HEK293 (cell line): Measurements from ENCODE around the gene AKR1A1.

Source experiments
- CTCF ChIA-PET: fragments of 350-600 bp; formaldehyde crosslinking; extraction: SDS; loops from one replicate; lab custom pipeline; 2021; ENCODE audit warnings: antibody characterized with exemption; lab: Yijun Ruan, JAX
- POLR2A ChIA-PET: fragments of 300-600 bp; formaldehyde crosslinking; extraction: SDS; loops from one replicate; lab custom pipeline; 2020; ENCODE audit warnings: antibody characterized with exemption, inconsistent platforms; lab: Yijun Ruan, JAX
- H3K27ac ChIP-seq: fragments of 200-500 bp; sonication (Bioruptor generic); 2 replicates; pipeline ENCODE4 v1.5.1; 2014; ENCODE audit warnings: low read depth, low read length, control low read depth, inconsistent platforms; ENCODE audit errors: extremely low read depth
- H3K36me3 ChIP-seq, 2 experiments: fragments of 200-500 bp in 1 of 2; sonication (Bioruptor generic) in 1 of 2; 1 replicate in 1 of 2; 2 replicates in 1 of 2; pipeline ENCODE4 v1.5.1; 2014 to 2017; ENCODE audit warnings: inconsistent platforms in 2 of 2, low read length in 2 of 2; ENCODE audit not compliant: control insufficient read depth in 2 of 2, insufficient read depth in 1 of 2
- H3K4me1 ChIP-seq: fragments of 200-500 bp; sonication (Bioruptor generic); 2 replicates; pipeline ENCODE4 v1.5.1; 2014; ENCODE audit warnings: mild to moderate bottlenecking, low read length, inconsistent platforms; ENCODE audit not compliant: control insufficient read depth, insufficient read depth
- H3K4me3 ChIP-seq: 2 replicates; pipeline ENCODE4 v1.5.1; 2011; ENCODE audit warnings: low read depth, mild to moderate bottlenecking, control low read depth, low read length, moderate library complexity
- H3K9me3 ChIP-seq: fragments of 200-500 bp; sonication (Bioruptor generic); 2 replicates; pipeline ENCODE4 v1.5.1; 2014; ENCODE audit warnings: low read depth, low read length, inconsistent platforms; ENCODE audit not compliant: control insufficient read depth, insufficient read depth
- BCL11A ChIP-seq: fragments of 450-650 bp; formaldehyde crosslinking; IDR thresholded peaks from 2 replicates; pipeline ENCODE4 v1.5.1; 2016; ENCODE audit warnings: low read depth, missing biosample characterization, missing genetic modification characterization
- EGR2 ChIP-seq: fragments of 450-650 bp; formaldehyde crosslinking; IDR thresholded peaks from 2 replicates; pipeline ENCODE4 v1.5.1; 2016; ENCODE audit warnings: low read depth, missing biosample characterization, missing genetic modification characterization
- HOXA7 ChIP-seq: sonication (generic); formaldehyde crosslinking; IDR thresholded peaks from 2 replicates; pipeline ENCODE4 v1.8.1; 2022; ENCODE audit warnings: missing genetic modification reagents, borderline replicate concordance
- KLF16 ChIP-seq: fragments of 450-650 bp; formaldehyde crosslinking; IDR thresholded peaks from 2 replicates; pipeline ENCODE4 v1.5.1; 2017; ENCODE audit warnings: missing biosample characterization, missing genetic modification characterization
- SCRT2 ChIP-seq: fragments of 450-650 bp; formaldehyde crosslinking; IDR thresholded peaks from 2 replicates; pipeline ENCODE4 v1.5.1; 2016; ENCODE audit warnings: missing biosample characterization, missing genetic modification characterization
- SP2 ChIP-seq: fragments of 450-650 bp; formaldehyde crosslinking; IDR thresholded peaks from 2 replicates; pipeline ENCODE4 v1.5.1; 2016; ENCODE audit warnings: missing biosample characterization, missing genetic modification characterization
- ZBTB20 ChIP-seq: fragments of 450-650 bp; formaldehyde crosslinking; IDR thresholded peaks from 2 replicates; pipeline ENCODE4 v1.5.1; 2016; ENCODE audit warnings: missing biosample characterization, missing genetic modification characterization
- ZFP3 ChIP-seq: fragments of 450-650 bp; formaldehyde crosslinking; IDR thresholded peaks from 2 replicates; pipeline ENCODE4 v1.5.1; 2016; ENCODE audit warnings: low read depth, missing biosample characterization, missing genetic modification characterization
- ZFP69B ChIP-seq: fragments of 450-650 bp; formaldehyde crosslinking; IDR thresholded peaks from 2 replicates; pipeline ENCODE4 v1.5.1; 2016; ENCODE audit warnings: missing biosample characterization, missing genetic modification characterization
- ZNF10 ChIP-seq: fragments of 450-650 bp; formaldehyde crosslinking; IDR thresholded peaks from 2 replicates; pipeline ENCODE4 v1.5.1; 2017; ENCODE audit warnings: missing biosample characterization, missing genetic modification characterization
- ZNF138 ChIP-seq: fragments of 450-650 bp; formaldehyde crosslinking; IDR thresholded peaks from 2 replicates; pipeline ENCODE4 v1.5.1; 2016; ENCODE audit warnings: missing biosample characterization, missing genetic modification characterization, borderline replicate concordance
- ZNF146 ChIP-seq: fragments of 450-650 bp; formaldehyde crosslinking; IDR thresholded peaks from 2 replicates; pipeline ENCODE4 v1.5.1; 2016; ENCODE audit warnings: missing biosample characterization, missing genetic modification characterization
- ZNF174 ChIP-seq: fragments of 450-650 bp; formaldehyde crosslinking; IDR thresholded peaks from 2 replicates; pipeline ENCODE4 v1.5.0; 2017; ENCODE audit warnings: missing biosample characterization, mild to moderate bottlenecking, missing genetic modification characterization
- ZNF184 ChIP-seq: fragments of 450-650 bp; IDR thresholded peaks from 2 replicates; pipeline ENCODE4 v1.5.1; 2018; ENCODE audit warnings: missing biosample characterization, mild to moderate bottlenecking, missing genetic modification characterization
- ZNF2 ChIP-seq: fragments of 450-650 bp; formaldehyde crosslinking; IDR thresholded peaks from 2 replicates; pipeline ENCODE4 v1.5.1; 2016; ENCODE audit warnings: missing biosample characterization, missing genetic modification characterization
- ZNF214 ChIP-seq: fragments of 450-650 bp; formaldehyde crosslinking; IDR thresholded peaks from 2 replicates; pipeline ENCODE4 v1.5.1; 2017; ENCODE audit warnings: missing biosample characterization, mild to moderate bottlenecking, missing genetic modification characterization, borderline replicate concordance
- ZNF266 ChIP-seq: fragments of 450-650 bp; formaldehyde crosslinking; IDR thresholded peaks from 2 replicates; pipeline ENCODE4 v1.5.1; 2016; ENCODE audit warnings: missing biosample characterization, missing genetic modification characterization, low read depth
- ZNF292 ChIP-seq: fragments of 450-650 bp; formaldehyde crosslinking; IDR thresholded peaks from 2 replicates; pipeline ENCODE4 v1.5.1; 2016; ENCODE audit warnings: low read depth, missing biosample characterization, missing genetic modification characterization, borderline replicate concordance
- ZNF37A ChIP-seq: fragments of 450-650 bp; IDR thresholded peaks from 2 replicates; pipeline ENCODE4 v1.5.1; 2018; ENCODE audit warnings: missing biosample characterization, missing genetic modification characterization
- ZNF488 ChIP-seq: fragments of 450-650 bp; formaldehyde crosslinking; IDR thresholded peaks from 2 replicates; pipeline ENCODE4 v1.5.1; 2016; ENCODE audit warnings: missing biosample characterization, missing genetic modification characterization
- ZNF514 ChIP-seq: fragments of 450-650 bp; formaldehyde crosslinking; IDR thresholded peaks from 2 replicates; pipeline ENCODE4 v1.5.1; 2016; ENCODE audit warnings: missing biosample characterization, missing genetic modification characterization
- ZNF555 ChIP-seq: fragments of 450-650 bp; formaldehyde crosslinking; conservative IDR thresholded peaks from 2 replicates; pipeline ENCODE4 v1.5.1; 2017; ENCODE audit warnings: missing biosample characterization, mild to moderate bottlenecking, missing genetic modification characterization, inconsistent platforms
- ZNF76 ChIP-seq: fragments of 450-650 bp; formaldehyde crosslinking; IDR thresholded peaks from 2 replicates; pipeline ENCODE4; 2016; ENCODE audit warnings: low read depth, missing biosample characterization, missing genetic modification characterization, borderline replicate concordance
- ZXDB ChIP-seq: fragments of 450-650 bp; formaldehyde crosslinking; IDR thresholded peaks from 2 replicates; pipeline ENCODE4 v1.5.1; 2016; ENCODE audit warnings: missing biosample characterization, missing genetic modification characterization
- TF ChIP-seq, protein P1 (sequence below): fragments of 450-650 bp; formaldehyde crosslinking; IDR thresholded peaks from 2 replicates; pipeline ENCODE4 v1.5.1; 2016; ENCODE audit warnings: missing biosample characterization, missing genetic modification characterization
- TF ChIP-seq, protein P2 (sequence below): fragments of 450-650 bp; formaldehyde crosslinking; IDR thresholded peaks from 2 replicates; pipeline ENCODE4 v1.5.1; 2016; ENCODE audit warnings: missing biosample characterization, missing genetic modification characterization
- TF ChIP-seq, protein P3 (sequence below): fragments of 450-650 bp; formaldehyde crosslinking; IDR thresholded peaks from 2 replicates; pipeline ENCODE4 v1.5.1; 2016; ENCODE audit warnings: missing biosample characterization, missing genetic modification characterization
- TF ChIP-seq, protein P4 (sequence below): fragments of 450-650 bp; IDR thresholded peaks from 2 replicates; pipeline ENCODE4 v1.5.1; 2018; ENCODE audit warnings: missing biosample characterization, missing genetic modification characterization

Gene AKR1A1

GRCh38 chr1:45610589-45611226 is 60.1 kb downstream of the AKR1A1 start:
- no peak overlapping the region for H3K4me3 ChIP-seq
- ChIA-PET POLR2A (no interaction called here), CTCF (interaction anchor here (0.7 kb wide), 1 partner anchor 817 kb away, joined by 7 read pairs; no protein-coding TSS in a partner anchor)
- H3K27ac ChIP-seq: no peak overlapping the region
- no peaks in the 10 kb centered on the region for H3K4me1 ChIP-seq
- H3K36me3 ChIP-seq: peaks cover 37 to 92% of the 10 kb centered on the region in 2 experiments
- no peaks in the 10 kb centered on the region for H3K9me3 ChIP-seq
- TF ChIP-seq EGR2 (tag by site-specific recombination) (no peak), ZNF266 (no peak), ZNF555 (no peak), ZNF76 (tag by site-specific recombination) (no peak), ZFP69B (no peak), ZNF146 (tag by site-specific recombination) (no peak), BCL11A (no peak), SP2 (tag by site-specific recombination) (no peak), ZNF184 (tag by site-specific recombination) (no peak), ZFP3 (tag by site-specific recombination) (no peak), ZNF174 (tag by site-specific recombination) (no peak), ZNF138 (tag by site-specific recombination) (no peak), ZNF488 (no peak), HOXA7 (CRISPR knock-in tag) (no peak), ZNF10 (no peak), ZXDB (tag by site-specific recombination) (no peak)
- TF ChIP-seq, protein P1, sequence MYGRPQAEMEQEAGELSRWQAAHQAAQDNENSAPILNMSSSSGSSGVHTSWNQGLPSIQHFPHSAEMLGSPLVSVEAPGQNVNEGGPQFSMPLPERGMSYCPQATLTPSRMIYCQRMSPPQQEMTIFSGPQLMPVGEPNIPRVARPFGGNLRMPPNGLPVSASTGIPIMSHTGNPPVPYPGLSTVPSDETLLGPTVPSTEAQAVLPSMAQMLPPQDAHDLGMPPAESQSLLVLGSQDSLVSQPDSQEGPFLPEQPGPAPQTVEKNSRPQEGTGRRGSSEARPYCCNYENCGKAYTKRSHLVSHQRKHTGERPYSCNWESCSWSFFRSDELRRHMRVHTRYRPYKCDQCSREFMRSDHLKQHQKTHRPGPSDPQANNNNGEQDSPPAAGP (tag by site-specific recombination): no peak
- TF ChIP-seq, protein P2, sequence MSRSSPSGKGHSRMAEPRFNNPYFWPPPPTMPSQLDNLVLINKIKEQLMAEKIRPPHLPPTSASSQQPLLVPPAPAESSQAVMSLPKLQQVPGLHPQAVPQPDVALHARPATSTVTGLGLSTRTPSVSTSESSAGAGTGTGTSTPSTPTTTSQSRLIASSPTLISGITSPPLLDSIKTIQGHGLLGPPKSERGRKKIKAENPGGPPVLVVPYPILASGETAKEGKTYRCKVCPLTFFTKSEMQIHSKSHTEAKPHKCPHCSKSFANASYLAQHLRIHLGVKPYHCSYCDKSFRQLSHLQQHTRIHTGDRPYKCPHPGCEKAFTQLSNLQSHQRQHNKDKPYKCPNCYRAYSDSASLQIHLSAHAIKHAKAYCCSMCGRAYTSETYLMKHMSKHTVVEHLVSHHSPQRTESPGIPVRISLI: no peak

DNA sequence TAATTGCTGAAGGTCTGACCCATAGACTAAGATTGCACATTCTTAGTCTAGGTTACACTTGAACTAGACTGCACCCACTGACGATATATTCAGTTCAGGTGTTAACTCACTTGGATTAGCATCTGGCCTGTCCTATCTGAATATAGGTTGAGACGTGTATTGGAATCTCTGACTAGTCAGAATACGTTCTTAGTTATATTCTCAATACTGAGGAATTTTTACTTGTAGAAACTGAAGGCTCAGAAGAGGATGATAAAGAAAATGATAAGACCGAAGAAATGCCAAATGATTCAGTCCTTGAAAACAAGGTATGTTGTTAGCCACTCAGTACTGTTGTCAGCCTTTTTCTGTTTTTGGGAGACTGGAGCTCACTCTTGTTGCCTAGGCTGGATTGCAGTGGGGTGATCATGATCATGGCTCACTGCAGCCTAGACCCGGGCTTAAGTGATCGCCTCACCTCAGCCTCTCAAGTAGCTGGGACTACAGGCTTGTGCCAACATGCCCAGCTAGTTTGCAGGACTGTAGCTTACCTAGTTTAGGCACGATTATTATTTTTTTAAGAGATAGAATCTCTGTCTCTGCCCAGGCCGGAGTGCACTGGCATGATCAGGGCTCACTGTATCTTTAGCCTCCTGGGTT is 62.4 kb downstream of the AKR1A1 start:
- H3K9me3 ChIP-seq: no peaks in the 10 kb centered on the region
- CTCF ChIA-PET: no interaction called here
- POLR2A ChIA-PET: interaction anchor here (0.6 kb wide), 1 partner anchor 199 kb away, joined by 4 read pairs; no protein-coding TSS in a partner anchor
- H3K27ac ChIP-seq: no peak overlapping the region
- H3K4me3 ChIP-seq: no peak overlapping the region
- H3K36me3 ChIP-seq: peaks cover 47 to 92% of the 10 kb centered on the region in 2 experiments
- no peaks in the 10 kb centered on the region for H3K4me1 ChIP-seq
- TF ChIP-seq ZNF37A: no peak
- no peak for TF ChIP-seq SCRT2 (tag by site-specific recombination)
- TF ChIP-seq, protein P3, sequence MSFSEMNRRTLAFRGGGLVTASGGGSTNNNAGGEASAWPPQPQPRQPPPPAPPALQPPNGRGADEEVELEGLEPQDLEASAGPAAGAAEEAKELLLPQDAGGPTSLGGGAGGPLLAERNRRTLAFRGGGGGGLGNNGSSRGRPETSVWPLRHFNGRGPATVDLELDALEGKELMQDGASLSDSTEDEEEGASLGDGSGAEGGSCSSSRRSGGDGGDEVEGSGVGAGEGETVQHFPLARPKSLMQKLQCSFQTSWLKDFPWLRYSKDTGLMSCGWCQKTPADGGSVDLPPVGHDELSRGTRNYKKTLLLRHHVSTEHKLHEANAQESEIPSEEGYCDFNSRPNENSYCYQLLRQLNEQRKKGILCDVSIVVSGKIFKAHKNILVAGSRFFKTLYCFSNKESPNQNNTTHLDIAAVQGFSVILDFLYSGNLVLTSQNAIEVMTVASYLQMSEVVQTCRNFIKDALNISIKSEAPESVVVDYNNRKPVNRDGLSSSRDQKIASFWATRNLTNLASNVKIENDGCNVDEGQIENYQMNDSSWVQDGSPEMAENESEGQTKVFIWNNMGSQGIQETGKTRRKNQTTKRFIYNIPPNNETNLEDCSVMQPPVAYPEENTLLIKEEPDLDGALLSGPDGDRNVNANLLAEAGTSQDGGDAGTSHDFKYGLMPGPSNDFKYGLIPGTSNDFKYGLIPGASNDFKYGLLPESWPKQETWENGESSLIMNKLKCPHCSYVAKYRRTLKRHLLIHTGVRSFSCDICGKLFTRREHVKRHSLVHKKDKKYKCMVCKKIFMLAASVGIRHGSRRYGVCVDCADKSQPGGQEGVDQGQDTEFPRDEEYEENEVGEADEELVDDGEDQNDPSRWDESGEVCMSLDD (tag by site-specific recombination): no peak
- TF ChIP-seq, protein P1 (tag by site-specific recombination): no peak
- TF ChIP-seq ZNF2 (tag by site-specific recombination): no peak
- no peak for TF ChIP-seq ZNF292 (tag by site-specific recombination)
- no peak for TF ChIP-seq ZNF514 (tag by site-specific recombination)
- no peak for TF ChIP-seq KLF16
- TF ChIP-seq, protein P4, sequence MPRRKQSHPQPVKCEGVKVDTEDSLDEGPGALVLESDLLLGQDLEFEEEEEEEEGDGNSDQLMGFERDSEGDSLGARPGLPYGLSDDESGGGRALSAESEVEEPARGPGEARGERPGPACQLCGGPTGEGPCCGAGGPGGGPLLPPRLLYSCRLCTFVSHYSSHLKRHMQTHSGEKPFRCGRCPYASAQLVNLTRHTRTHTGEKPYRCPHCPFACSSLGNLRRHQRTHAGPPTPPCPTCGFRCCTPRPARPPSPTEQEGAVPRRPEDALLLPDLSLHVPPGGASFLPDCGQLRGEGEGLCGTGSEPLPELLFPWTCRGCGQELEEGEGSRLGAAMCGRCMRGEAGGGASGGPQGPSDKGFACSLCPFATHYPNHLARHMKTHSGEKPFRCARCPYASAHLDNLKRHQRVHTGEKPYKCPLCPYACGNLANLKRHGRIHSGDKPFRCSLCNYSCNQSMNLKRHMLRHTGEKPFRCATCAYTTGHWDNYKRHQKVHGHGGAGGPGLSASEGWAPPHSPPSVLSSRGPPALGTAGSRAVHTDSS: no peak
- no peak for TF ChIP-seq ZNF214 (tag by site-specific recombination)
- no peak for TF ChIP-seq ZBTB20 (tag by site-specific recombination)
